ENCODE measurements around the gene AIFM3. TPM values are rescaled to one million over a fixed set of nuclear protein-coding genes. Genes with fewer than 3 reads are reported as not detected.

The AIFM3 gene
- total RNA-seq, 1 donor from 2014 or later: 1.8 TPM

GRCh38 chr22:20985720-20986119, 18.7 kb downstream of the AIFM3 start:
- TF ChIP-seq CTCF (IDR thresholded peaks at IDR 0.05; ENCODE audit: unreplicated experiment): no peak
- Mint-ChIP-seq H3K4me1 (ENCODE audit: low read depth) (peaks cover 12% of the 10 kb centered on the region), H3K4me3 (ENCODE audit: low read depth) (no peak overlapping the region), H3K36me3 (ENCODE audit: insufficient read depth) (peaks cover 4% of the 10 kb centered on the region), H3K27ac (no peak overlapping the region), H3K9me3 (ENCODE audit: low read depth) (no peaks in the 10 kb centered on the region), H3K27me3 (no peaks in the 10 kb centered on the region)
- no peak for DNase-seq (ENCODE audit: low spot score, unreplicated experiment)

DNA sequence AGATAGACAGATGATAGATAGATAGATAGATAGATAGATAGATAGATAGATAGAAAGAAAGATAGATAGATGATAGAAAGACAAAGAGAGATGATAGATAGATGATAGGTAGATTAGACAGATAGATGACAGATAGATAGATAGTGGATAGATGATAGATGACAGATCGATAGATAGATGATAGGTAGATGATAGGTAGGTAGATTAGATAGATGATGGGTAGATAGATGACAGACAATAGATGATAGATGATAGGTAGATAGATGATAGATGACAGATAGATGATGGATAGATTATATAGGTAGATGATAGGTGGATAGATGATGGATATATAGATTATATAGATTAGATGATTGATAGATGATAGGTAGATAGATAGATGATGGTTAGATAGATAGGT, 19.3 kb downstream of the AIFM3 start:
- Mint-ChIP-seq H3K4me3 (ENCODE audit: low read depth) (no peak overlapping the region), H3K9me3 (ENCODE audit: low read depth) (no peaks in the 10 kb centered on the region), H3K36me3 (ENCODE audit: insufficient read depth) (peaks cover 4% of the 10 kb centered on the region), H3K27ac (no peak overlapping the region), H3K4me1 (ENCODE audit: low read depth) (peaks cover 8% of the 10 kb centered on the region), H3K27me3 (no peaks in the 10 kb centered on the region)
- no peak for TF ChIP-seq CTCF (IDR thresholded peaks at IDR 0.05; ENCODE audit: unreplicated experiment)
- DNase-seq (ENCODE audit: low spot score, unreplicated experiment): no peak

DNA sequence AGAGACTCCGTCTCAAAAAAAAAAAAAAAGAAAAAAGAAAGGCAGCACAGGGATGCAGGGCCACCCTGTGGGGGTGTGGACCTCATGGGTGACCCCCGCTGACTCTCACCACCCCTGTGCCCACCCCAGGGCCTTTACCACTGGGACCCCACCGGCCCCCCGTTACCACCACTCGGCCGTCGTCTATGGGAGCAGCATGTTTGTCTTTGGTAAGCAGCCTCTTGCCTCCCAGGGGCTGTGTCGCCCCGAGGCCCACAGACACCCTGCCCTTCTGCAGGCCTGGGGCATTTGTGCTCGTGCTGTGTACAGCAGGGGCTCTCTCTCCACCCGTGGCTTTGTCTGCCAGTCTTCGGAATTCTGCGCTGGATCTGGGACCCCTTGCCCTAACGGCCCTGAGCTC, 20.3 kb downstream of the AIFM3 start:
- Mint-ChIP-seq H3K36me3 (ENCODE audit: insufficient read depth) (peaks cover 4% of the 10 kb centered on the region), H3K9me3 (ENCODE audit: low read depth) (no peaks in the 10 kb centered on the region), H3K27me3 (no peaks in the 10 kb centered on the region), H3K27ac (no peak overlapping the region), H3K4me3 (ENCODE audit: low read depth) (no peak overlapping the region), H3K4me1 (ENCODE audit: low read depth) (peaks cover 5% of the 10 kb centered on the region)
- no peak for DNase-seq (ENCODE audit: low spot score, unreplicated experiment)
- no peak for TF ChIP-seq CTCF (IDR thresholded peaks at IDR 0.05; ENCODE audit: unreplicated experiment)

- H3K9me3 Mint-ChIP-seq (ENCODE audit: low read depth): no peaks in the 10 kb centered on the region
- H3K4me1 Mint-ChIP-seq (ENCODE audit: low read depth): no peaks in the 10 kb centered on the region
- DNase-seq (ENCODE audit: low spot score, unreplicated experiment): no peak
- H3K4me3 Mint-ChIP-seq (ENCODE audit: low read depth): no peak overlapping the region
- H3K36me3 Mint-ChIP-seq (ENCODE audit: insufficient read depth): peaks cover 4% of the 10 kb centered on the region
- no peak for TF ChIP-seq CTCF (IDR thresholded peaks at IDR 0.05; ENCODE audit: unreplicated experiment)
- no peak overlapping the region for H3K27ac Mint-ChIP-seq
- H3K27me3 Mint-ChIP-seq: no peaks in the 10 kb centered on the region
Measured at GRCh38 chr22:20988573-20989322, 21.7 kb downstream of the AIFM3 start.

DNA sequence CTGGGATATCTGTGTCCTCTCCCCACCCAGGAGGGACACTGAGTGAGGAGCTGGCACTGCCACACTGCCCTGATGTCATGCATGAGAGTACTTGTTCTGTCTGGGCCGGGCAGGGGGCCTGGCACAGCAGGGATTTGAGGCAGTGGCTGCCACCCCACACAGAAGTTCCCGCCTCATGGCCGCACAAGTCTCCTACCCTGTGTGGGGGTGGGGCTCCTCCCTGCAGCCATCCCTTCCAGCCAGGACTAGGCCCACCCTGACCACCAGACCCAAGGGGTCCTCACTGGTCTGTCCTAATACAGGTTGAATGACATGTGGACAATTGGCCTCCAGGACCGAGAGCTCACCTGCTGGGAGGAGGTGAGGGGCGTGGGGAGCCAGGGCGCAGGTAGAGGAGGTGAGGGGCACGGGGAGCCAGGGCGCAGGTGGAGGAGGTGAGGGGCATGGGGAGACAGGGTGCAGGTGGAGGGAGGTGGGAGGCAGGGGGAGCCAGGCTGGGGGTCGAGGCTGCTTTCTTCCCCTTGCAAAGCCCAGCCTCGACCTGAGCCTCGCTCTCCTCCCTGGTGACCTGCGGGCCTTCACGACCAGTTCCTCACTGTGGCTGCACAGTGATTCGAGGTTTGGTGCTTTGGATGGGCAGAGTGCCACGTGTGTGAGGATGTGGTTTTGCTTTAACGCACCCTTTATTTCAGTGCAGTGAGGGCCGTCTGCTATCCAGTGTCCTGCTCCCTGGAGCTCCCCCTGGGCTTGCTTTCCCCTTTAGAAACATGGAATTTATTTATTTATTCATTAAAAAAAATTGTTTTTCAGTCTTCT, 22.5 kb downstream of the AIFM3 start:
- no peaks in the 10 kb centered on the region for H3K27me3 Mint-ChIP-seq
- H3K27ac Mint-ChIP-seq: no peak overlapping the region
- H3K36me3 Mint-ChIP-seq (ENCODE audit: insufficient read depth): peaks cover 4% of the 10 kb centered on the region
- no peak for TF ChIP-seq CTCF (IDR thresholded peaks at IDR 0.05; ENCODE audit: unreplicated experiment)
- DNase-seq (ENCODE audit: low spot score, unreplicated experiment): no peak
- no peaks in the 10 kb centered on the region for H3K4me1 Mint-ChIP-seq (ENCODE audit: low read depth)
- H3K4me3 Mint-ChIP-seq (ENCODE audit: low read depth): no peak overlapping the region
- H3K9me3 Mint-ChIP-seq (ENCODE audit: low read depth): no peaks in the 10 kb centered on the region
